ENCODE data around the gene CCDC9.

DNA sequence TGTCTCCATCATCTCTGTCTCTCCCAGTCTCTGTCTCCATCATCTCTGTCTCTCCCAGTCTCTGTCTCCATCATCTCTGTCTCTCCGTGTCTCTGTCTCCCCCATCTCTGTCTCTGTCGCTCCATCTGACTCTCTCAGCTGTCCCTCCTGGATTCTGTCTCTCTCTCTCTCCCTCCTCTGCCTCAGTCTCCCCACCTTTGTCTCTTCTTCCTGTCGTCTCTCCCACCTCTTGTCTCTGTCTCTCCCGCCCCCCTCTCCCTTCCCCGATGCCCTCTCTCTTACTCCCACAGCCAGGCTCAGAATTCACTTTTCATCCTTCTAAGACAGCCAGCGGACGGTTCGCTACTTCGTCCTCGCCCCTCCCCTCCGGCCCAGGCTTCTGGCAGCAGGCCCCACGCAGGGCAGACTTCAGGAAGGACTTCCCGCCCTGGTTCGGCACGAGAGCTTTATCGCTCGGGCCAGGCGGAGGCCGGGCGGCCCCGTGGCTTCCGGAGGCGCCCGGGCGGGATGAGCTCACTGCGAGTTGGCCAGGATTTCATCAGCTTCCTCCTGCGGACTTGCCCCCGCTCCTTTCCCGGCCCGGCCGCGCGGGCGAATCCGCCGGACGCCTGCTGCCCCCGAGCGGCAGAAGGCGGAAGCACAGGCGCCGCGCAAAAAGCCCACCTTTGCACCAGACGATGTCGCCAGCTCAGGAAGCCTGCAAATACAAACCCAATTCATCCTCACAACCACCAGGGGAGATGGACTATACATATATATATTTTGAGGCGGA, 12.4 kb upstream of the CCDC9 start:
- TF ChIP-seq, protein P1, sequence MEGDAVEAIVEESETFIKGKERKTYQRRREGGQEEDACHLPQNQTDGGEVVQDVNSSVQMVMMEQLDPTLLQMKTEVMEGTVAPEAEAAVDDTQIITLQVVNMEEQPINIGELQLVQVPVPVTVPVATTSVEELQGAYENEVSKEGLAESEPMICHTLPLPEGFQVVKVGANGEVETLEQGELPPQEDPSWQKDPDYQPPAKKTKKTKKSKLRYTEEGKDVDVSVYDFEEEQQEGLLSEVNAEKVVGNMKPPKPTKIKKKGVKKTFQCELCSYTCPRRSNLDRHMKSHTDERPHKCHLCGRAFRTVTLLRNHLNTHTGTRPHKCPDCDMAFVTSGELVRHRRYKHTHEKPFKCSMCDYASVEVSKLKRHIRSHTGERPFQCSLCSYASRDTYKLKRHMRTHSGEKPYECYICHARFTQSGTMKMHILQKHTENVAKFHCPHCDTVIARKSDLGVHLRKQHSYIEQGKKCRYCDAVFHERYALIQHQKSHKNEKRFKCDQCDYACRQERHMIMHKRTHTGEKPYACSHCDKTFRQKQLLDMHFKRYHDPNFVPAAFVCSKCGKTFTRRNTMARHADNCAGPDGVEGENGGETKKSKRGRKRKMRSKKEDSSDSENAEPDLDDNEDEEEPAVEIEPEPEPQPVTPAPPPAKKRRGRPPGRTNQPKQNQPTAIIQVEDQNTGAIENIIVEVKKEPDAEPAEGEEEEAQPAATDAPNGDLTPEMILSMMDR (IDR thresholded peaks at IDR 0.05; ENCODE audit: low read depth, low read length) = peak; percentile 100
- peak; percentile 98 for TF ChIP-seq MYC (IDR thresholded peaks at IDR 0.05; ENCODE audit: low read depth, low read length)

Measured in NB4 (cell line).